NCI-H345 treated with DMSO at 0.1 percent for 48 hours (cell line): ENCODE measurements around the gene SELL.
"Not testable (repeated sequence)": the region's sequence is repeated elsewhere in the genome, so short reads cannot be mapped to it uniquely, and the experiment has no call there.

Experiments used
- DNase-seq: peaks from one replicate; lab custom pipeline; 2025; ENCODE audit not compliant: unreplicated experiment; lab: John Stamatoyannopoulos, UW

Gene SELL

DNA sequence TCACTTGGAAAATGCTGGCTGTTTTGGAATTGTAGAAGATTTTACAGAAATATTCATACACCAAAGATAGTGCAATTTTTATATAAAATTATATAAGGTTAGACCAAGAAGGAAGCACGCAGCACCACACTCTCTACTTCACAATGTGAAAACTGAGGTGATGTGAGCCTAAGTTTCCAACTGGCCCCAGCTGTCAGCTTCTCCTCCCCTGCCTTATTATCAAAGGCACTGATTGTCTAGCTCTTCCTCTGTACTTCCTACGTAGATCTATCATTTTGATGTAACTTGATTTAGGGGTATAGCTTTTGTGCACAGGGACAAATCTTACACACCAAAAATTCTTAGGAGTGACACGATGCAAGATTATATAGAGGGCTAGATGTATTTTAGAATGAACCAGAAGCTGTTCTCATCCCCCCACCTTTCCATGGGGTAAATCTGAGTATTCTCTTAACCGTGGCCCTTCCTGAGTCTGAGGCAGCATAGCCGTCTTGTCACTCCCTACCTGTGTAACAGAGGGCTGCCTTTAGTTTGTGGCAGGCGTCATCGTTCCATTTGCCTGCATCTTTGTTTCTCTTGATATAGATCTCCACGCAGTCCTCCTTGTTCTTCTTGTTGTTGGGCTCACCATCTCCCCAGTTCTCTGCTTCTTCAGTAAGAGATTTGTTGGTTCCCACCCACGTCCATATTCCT is 3.4 kb downstream of the SELL start:
- no peak for DNase-seq

DNA sequence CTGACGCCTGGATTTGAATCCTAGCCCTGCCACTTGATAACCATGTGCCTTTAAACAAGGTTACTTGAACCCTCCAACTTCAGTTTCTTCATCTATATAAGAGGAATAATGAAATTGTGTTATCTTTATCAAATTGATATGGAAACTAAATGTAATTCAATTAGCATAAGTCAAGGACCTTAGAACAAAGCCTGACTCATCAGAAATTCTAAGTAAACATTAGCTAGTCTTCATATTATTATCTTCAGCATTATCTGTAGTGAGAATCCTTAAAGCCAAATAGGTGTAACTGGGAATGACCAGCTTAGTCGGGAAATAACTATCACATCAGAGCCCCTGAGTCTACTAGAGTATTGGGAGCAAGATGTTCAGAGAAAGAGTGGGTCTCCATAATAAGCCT is 6.6 kb downstream of the SELL start:
- DNase-seq: no peak

DNA sequence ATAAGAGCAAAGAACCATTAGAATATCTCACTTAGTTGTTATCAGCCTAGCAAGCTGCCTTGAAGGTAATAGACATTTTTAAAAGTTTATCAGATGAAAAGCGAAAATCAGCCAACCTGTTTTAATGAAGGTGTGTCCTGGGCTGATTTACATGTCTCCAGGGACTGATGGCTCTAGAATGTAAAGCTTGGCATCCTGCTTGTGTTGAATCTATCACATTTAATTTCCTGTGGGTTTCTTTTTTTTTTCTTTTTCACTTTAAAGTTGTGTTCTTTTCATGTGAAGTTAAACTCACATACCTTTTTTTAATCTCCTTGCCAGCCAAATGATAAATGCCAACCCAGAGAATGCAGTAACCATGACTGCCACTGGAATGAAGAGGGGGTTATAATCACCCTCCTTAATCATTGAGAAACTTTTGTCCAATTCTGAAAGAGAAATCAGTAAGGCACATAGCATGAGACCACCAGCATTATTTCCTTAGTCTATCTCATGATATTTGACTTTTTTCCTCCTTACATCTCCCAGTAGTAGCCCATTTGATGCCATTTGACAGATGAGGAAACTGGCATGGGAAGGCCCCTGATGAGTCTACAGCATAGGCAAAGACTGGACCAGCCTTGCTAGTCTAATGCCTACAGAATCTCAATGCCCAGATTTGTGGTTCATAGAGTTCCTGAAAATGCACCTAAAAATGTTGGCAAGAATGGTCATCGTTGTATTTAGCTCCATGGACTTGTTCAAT is 10.0 kb downstream of the SELL start:
- DNase-seq: no peak

DNA sequence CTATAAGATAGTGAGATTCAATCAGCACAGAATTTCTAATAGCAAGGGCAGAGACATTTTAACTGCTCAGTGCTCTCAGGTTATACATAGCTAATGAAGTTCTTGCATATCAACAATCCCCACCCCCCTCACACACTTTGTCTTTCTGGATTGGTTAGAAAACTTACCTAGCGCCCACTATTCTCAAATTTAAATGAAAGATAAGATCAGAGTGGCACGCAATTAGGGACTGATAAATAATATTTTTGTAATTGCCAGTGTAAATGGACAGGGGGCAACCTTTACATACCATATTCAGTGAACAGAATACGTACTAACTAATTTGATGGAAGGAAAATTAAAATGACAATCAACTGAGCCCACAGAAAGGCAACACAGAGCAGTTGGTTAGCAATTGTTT is 11.7 kb downstream of the SELL start:
- DNase-seq: no peak

DNA sequence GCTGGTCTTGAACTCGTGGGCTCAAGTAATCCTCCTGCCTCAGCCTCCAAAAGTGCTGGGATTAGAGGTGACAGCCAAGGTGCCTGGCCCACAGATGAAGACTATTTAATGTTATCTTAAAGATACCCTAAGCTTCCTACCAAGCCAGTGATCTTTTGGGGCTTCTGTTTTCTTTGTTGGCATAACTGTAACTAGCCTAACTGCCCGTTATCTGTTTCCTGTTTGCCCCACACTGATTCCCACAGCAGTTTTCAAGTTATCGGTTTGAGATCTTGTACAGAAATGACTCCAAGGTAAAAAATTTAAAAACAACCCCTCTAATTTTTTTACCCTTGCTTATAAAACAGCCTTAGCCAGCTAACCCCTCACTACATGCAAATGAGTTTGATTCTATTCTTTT is 12.4 kb downstream of the SELL start:
- no peak for DNase-seq

DNA sequence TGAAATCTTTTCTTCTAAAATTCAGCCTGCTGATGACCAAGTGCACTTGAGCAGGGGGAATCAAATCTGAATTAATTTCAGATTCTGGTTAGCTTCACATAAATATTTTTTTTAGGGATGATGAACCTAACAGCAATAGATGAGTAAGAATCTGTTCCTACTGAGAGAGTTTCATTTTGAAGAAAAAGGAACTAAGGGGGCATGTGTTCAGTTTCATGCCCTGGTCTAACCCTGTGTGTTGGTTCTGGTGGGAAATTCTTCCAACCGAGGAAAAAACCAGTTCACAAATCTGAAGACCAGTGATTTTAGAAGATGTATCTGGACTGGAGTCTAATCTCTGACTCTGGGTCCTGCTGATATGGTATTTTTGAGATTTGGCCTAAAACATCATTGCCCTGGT is 13.7 kb downstream of the SELL start:
- DNase-seq: no peak

DNA sequence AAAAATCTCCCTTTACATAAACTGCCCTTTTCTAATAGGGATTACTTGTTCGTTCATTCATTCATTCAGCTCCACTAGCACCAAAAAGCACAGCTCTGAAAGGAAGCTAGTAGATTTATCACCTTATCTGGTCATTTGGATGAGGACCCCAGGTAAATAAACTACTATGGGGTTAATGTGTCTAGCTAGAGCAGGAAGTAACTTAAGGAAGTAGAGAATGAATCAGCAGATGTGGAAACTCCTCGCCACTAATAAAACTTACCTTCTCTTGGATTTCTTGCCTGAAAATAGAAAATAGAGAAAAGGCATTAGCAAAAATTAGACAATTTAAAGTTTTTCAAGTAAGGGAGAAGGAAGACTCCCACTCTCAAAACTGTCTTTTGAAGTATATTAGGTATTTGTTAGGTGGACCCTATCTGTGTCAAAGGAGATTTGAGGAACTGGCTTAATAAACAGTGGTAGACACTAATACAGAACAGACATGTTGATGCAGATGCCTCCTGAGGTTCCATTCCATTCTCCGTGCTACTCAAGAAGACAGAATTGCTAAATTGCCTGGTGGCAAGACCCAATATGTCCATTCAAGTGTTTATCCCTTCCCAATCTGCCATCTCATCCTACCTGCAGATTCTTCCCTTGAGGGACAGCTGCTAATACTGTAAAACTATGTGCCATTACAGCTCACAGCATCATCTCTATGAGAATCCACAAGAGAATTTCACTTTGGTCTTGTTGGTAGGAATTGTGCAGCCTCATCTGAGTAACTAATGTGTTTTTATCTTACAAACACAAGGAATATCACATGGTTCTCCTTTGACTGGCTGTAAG is 14.9 kb downstream of the SELL start:
- no peak for DNase-seq

DNA sequence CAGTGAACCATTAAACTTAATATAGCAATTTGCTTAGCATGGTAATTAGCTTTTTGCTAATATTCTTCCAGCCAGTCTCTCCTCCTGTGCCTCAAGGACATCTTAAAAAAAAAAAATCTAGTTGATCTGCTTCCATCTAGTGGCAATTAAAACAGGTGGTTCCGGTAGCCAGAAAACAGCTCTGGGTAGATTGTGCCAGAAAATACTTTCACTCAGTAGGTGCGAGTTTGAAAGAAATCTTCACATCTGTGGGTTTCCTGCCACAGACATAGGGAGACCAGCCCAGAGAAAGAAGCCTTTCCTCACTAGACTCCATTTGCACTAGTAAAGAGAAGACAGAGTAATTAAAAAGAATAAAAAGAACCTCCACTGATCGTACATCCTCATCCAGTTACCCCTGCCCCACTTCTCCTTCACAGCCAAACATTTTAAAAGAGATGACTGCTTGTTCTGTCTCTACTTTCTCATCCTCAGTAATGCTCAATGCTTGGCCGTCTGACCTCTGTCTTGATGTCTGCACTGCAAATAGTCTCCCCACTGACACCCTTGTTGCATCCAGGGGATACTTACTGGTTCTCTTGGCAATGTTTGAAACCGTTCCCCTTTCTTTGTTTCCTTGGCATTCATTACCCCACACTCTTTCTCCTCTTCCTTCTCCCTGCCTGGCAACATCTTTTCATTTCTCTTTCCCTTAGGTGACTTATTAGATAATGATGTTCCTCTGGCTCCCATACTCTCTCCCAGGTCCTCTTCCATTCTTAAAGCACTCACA is 16.9 kb downstream of the SELL start:
- DNase-seq: no peak

DNA sequence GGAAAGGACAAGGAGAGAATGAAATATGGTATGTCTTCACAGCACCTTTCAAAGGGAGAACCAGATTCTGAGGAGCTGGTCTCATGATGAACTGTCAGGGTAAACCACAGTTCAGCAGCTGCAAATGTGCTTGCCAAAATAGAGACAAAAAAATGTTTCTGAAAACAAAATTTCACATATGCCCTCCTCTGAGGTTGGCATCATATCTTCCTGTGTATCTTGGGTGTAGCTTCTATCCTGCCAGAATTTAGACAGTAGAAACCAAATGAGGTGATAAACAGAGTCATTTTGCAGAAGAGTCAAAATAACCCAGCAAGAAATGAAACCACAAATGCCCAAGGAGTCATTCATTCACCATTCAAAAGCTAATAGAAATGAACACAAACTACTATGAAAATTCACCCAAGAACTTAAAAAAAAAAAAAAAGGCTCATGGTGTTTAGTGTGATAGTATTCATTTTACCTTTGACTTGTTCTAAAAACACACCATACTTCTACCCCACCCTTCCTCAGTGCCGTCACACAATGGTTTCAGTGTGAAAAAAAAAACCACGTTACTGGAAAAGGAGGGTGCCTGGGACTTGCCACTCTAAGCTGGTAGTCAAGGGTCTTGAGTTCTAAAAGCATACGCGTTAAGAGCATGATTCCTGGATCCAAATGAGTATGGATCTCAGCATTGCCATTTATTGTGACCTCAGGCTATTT is 18.5 kb downstream of the SELL start:
- no peak for DNase-seq

DNA sequence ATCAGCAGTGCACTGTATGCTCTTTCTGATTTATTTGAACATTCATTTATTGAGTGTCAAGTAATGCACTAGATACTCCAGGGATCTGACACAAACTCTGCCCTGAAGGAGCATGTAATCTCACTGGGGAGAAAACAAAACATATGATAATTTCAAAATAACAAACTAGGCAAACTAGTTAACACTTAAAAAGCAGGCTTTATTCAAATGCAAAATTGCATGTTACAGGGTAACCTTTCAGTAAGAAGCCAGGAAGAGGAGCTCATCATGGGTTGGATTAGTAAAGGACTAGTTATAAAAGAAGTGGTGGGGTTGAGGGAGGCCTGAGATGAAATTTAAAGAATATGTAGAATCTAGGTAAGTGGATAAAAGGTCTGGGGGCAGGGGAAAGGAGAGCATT is 20.9 kb downstream of the SELL start:
- DNase-seq: no peak

DNA sequence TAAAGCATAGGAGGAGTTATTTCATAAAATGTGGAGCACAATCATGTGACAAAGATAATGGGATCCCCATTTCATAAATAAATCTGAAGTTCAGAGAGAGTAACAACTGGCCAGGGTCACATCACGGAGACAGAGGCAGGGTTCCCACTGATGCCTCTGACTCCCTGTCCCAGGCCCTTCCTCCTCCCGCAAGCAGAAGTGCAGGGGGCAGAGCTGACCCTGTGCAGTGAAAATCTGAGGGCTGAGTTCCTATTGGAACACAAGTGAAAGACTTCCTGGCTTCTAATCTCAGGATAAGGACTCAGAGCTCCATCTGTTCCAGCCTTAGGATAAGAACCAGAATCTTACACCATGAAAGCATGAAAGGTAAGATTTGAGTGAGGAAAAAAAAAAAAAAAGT is 22.0 kb downstream of the SELL start:
- DNase-seq: no peak

DNA sequence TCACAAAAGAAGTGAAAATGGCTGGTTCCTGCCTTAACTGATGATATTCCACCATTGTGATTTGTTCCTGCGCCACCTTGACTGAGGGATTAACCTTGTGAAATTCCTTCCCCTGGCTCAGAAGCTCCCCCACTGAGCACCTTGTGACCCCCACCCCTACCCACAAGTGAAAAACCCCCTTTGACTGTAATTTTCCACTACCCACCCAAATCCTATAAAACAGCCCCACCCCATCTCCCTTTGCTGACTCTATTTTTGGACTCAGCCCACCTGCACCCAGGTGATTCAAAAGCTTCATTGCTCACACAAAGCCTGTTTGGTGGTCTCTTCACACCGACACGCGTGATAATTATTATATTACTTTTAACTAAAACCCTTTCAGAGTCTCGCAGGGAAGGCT is 23.0 kb downstream of the SELL start:
- DNase-seq: not testable (repeated sequence)

DNA sequence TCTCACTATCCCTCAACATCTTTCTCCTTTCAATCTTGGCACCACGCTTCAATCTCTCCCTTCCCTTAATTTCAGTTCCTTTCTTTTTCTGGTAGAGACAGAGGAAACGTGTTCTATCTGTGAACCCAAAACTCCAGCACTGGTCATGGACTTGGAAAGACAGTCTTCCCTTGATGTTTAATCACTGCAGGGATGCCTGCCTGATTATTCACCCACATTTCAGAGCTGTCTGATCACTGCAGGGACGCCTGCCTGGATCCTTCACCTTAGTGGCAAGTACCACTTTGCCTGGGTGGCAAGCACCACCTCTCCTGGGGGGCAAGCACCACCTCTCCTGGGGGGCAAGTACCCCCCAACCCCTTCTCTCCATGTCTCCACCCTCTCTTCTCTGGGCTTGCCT is 27.8 kb downstream of the SELL start:
- no peak for DNase-seq

DNA sequence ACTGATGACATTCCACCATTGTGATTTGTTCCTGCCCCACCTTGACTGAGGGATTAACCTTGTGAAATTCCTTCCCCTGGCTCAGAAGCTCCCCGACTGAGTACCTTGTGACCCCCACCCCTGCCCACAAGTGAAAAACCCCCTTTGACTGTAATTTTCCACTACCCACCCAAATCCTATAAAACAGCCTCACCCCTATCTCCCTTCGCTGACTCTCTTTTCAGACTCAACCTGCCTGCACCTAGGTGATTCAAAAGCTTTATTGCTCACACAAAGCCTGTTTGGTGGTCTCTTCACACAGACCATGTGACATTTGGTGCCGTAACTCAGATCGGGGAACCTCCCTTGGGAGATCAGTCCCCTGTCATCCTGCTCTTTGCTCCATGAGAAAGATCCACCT is 28.3 kb downstream of the SELL start:
- DNase-seq: not testable (repeated sequence)

DNA sequence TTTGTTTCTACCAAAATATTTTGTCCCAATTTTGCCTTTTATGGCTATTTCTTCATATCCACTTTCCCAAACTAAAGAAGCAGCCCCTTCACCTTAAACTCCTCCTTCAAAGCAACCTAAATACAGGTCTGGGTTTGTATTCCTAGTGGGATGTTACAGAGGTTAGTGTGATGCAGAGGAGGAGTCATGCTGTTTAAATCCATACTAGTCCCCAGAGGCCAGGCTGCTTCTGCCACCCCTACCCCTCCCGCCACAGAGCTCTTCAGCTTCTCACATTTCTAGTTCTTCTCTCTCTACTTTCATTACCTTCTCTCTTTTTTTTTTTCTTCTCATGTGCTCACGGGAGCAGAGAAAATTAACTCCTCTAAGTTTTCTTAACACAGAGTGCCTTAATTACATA is 29.3 kb downstream of the SELL start:
- no peak for DNase-seq

DNA sequence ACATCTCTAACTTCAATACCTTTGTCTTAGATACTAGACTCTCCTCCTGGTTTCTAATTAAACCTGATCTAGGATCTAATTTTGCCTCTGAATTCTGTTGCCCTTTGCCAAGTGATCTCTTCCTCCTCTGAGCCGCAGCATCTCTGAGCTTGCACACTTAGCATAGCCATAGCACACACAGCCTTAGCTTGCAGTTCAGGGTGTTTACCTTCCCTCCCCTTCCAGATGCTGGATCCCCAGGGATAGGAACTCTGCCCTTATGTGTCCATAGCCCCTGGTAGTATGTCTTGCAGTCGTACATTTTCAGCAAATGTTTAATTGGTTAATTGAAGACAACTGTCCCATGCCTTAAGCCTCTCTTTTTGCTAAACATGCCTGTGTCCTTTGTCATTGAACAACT is 30.3 kb downstream of the SELL start:
- no peak for DNase-seq

DNA sequence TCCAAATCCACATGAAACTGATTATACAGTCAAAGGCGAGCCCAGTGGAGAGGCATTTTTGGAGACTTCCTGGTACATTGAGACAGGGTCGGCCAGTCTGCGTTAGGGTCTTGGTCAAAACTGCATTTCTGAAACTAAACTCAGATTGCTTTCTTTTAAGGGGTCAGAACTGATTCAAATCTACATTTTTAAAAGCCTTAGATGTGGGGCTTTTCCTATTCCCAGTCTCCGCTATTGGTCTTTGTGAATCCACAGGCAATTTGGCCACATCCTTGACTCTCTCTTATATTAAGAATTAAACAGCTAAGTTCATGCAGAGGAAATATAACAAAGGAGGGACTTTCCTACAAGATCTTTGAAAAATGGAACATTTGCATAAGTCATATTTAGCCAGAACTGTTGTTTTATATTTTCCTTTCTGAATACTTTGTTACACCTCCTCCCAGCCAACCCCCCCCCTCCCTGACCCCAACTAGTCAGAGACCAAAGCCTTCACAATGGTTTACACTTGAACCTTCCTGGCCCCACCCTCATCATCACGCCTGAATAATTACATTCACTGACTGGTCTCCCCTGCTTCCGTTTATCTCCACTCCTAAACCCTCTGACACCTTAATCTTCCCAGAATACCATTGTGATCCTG is 30.9 kb downstream of the SELL start:
- DNase-seq: no peak

DNA sequence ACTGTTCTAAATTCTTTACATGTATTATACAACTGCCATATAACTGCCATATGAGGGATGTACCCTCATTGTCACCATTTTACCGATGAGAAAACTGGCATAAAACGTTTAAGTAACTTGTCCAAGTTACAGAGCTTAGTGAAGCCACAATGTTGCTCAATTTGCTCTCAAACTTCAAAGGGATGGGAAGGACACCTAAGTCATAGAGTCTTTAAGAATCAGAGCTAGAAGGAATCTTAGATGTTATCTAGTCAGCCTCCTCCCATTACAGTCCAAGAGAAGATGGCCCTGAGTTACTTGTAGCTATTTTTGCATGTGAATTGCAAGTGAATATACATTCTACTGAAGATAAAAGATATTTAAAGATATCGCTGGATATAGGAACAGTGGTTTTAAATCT is 31.7 kb downstream of the SELL start:
- DNase-seq: no peak

DNA sequence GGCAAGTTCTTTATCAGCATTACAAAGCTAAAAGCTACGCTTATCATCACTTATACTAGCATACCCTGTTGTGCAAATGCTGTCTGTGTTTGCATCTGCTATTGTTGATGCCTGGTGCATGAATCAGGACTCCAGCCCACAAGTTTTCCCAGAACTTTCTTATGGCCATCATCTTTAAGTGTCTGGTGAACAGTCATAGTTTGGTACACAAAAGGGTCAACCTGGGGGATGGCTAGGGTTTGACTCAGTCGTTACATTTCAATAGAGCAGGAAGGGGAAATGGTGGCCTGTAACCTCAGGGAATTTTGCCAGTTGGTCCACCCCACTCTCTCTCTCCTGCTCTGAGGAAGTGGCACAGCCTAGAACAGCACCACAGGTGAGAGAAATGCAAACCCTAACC is 35.4 kb downstream of the SELL start:
- DNase-seq: no peak

DNA sequence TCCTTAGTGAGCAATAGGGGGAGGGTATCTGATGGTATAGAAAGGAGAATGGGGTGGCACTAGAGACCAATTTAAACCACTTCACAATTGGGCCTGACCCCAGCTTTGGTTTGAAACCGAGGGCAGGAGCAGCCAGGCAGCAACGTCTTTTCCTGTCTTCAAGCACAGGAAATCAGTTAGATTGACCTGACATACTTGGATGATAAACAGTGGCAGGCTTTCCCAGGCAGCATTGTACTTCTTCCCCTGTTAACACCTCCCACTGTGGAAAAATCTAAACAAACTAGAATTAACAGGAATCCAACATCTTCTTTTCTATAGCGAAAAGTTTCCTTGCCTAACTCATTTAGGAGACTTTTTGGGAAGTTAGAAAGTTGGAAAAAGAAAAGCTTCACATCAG is 40.6 kb downstream of the SELL start:
- DNase-seq: no peak
